GM18508 (cell line): Measurements from ENCODE around the gene FRRS1L.
"Not testable (repeated sequence)": the region's sequence is repeated elsewhere in the genome, so short reads cannot be mapped to it uniquely, and the experiment has no call there.

Source experiments
- ATAC-seq: cut with Tn5 transposase; IDR thresholded peaks from one replicate; pipeline ENCODE4 v1.9.1; 2021; ENCODE audit warnings: moderate number of reproducible peaks; ENCODE audit not compliant: insufficient read depth, unreplicated experiment

Gene FRRS1L

DNA sequence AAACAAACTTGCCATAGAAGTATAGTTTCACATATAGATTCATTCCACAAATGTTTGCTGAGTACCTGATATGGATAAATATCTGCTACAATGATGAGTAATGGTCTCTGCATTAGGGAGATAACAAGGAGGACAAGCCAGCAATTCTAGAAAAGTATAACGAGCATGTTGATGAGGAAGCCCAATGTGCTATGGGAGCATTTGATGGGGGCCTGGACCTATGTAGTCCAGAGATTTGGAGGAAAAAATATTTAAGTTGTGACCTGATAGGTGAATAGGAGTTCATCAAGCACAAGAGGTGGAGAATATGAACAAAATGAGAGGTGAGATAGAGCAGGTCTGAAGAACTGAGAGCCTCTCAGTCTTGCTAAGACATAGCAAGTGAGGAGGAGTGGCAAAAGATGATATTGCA is 32.9 kb downstream of the FRRS1L start:
- no peak for ATAC-seq

DNA sequence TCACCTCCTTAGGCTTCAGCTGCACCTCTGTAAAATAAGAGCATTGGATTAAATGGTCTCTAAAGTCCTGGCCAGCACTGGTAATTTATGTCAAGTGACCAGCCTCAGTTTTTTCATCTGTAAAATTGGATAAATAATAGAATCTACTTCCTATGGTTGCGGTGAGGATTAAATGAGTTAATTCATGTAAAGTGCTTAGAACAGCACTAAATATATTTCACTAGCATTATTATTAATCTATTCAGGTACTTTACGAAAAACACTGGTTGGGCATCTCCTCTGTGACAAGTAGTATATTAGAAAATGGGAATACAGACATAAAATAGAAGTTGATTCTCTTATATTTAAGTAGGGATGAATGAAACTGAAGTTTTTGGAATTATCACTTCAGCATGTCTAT is 33.5 kb downstream of the FRRS1L start:
- no peak for ATAC-seq

DNA sequence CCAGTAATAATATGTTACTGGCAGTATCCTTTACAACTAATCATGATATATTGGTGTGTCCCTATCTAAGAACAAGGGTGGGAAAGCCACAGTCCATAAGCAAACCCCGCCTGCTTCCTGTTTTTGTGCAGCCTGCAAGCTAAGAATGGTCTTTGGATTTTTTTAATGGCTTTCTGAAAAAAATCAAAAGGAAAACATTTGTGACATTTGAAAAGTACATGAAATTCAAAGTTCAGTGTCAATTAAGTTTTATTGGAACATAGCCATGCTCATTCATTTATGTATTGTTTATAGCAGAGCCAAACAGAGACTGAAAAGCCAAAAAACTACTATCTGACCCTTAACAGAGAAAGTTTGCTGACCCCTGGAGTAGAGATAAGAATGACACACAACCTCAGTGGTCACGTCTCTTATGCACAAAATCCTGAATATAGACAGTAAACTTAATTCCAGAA is 34.5 kb downstream of the FRRS1L start:
- ATAC-seq: no peak

DNA sequence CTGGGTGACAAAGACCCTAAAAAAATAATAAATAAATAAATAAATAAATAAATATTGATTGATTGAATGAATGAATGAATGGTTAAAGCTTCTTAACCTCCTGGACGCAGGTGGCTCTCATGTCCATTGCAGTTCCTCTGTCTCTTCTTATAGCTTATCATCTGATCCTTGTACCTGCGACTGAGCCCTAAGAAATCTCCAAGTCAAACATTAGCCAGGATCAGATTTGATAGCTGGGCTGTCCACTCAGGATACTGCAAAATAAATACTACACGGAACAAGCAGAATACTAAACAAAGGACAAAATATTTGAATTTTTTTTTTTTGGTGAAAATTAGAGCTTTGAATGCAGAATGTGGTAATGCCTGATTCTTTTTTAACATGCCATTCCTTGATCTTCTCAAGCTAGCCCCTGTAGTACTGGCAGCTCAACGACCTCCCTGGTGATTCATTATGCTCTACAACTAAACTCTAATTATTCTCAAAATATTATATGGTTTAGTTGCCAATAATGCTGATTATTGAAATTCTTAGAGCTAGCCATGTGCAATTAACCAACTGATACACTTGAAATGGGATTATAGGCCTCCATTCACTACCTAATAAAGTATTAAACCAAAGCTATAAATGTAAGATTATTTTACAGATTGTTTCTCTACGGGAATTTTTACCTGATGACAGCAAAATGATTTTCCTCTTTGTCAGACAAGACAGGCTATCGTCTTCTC is 37.4 kb downstream of the FRRS1L start:
- no peak for ATAC-seq

DNA sequence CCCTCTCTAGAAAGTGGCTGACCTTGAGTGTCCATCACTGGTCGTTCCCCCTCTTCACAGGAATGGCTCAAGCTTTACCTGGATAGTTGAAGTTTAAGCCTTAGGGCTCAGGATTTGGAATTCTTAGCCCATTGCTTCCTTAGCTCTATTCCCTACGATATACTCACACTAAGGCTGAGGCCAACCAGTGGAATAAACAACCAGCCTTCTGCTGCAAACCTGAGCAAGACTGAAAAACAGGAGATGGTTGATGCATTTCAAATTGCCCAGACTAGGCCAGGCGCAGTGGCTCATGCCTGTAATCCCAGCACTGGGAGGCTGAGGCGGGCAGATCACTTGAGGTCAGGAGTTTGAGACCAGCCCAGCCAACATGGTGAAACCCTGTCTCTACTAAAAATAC is 40.4 kb downstream of the FRRS1L start:
- ATAC-seq: not testable (repeated sequence)

DNA sequence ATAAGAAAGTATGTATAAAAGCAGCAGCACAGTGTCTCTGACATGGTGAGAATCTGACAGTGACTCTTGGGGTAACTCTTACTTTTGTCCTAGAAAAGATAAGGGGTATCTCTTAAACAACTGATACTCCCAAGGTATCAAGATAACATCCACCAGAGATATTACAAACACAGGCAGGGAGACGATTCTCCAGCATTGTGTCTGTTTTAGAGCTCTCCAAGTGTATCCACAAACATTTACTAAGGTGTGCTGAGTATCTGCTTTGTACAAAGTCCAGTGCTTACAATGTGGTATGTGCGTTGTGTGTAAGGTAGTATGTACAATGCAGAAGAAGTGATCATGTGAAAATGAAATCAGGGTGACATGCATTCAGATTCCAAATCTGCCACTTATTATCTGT is 42.9 kb downstream of the FRRS1L start:
- no peak for ATAC-seq

DNA sequence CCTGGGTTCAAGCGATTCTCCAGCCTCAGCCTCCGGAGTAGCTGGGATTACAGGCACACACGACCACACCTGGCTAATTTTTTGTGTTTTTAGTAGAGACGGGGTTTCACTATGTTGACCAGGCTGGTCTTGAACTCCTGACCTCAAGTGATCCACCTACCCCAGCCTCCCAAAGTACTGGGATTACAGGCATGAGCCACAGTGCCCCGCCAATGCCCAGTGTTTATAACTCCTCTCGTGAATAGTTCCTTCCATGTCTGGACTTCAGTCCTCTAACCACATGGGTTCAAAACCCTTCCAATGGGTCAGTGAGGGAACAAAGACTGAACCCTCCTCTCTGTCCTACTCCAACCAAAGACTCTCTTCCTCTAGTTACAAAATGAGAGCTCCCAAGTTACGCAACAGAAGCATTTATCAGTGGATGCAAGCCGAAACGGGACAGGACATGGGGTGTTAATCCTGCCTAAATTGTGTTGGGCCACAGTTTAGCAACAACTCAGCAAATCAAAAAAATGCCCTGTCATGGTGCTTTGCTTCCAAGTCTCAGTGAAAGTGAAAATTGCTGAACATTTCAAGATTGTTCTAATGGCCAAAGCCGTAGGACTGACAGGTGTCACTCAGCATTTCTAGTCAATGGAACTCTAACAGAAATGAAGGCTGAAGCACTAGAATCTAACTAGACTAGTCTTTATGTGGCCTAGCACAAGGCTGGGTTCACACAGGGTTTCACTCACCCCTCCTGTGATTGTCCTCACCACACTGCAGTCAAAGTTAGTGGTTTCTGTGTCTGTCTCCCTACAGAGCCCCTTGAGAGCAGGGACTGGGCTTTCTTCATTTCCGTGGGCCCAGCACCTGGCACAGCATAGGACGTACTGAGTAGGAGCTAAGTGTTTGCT is 44.1 kb downstream of the FRRS1L start:
- no peak for ATAC-seq

DNA sequence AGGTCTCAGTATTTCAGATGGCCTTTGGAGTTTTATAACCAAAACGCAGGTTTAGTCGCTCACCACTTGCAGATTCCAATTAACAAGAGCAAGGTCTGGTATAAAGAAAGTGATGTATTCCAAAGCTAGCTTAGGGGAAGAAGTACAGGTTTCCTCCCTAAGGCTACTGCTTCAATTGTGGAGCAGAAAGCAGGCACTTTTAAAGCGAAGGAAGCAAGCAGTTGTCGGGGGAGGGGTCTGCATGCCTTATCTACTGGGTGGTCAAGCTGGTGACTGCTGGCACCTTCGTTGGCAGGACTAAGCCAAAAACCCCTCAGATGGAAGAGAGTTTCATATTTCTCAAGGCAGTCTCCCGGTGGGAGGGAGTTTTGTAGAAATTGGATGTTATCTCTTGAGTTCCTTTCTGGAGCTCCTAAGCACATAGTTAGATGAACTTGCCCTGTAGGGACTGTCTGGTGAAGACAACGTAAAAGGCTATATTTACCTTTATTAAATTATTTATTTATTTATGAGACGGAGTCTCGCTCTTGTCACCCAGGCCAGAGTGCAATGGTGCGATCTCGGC is 45.7 kb downstream of the FRRS1L start:
- no peak for ATAC-seq

DNA sequence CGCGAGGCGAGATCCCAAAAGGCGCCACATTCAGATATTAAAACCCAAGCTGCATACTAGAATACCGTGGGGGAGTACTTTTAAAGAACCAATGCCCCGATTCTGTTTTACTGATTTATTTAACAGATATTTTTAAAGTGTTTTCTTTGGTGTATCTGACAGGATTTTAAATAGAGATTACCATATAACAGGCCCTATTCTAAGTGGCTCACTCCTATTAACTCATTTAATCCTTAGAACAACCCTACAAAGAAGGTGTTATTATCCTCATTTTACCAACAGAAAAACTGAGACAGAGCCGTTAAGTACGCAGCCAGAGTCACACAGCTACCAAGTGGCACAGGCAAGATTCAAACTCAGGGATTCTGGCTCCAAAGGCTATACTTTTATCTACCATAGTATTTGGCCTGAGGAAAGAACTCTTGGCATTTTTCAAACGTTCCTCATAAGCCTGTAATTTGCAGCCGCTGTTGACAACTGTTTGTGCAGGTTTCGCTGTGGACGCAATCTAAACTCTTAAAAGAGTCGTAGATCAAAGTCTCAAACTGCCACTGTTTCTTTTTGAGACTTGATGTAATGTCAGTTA is 46.8 kb downstream of the FRRS1L start:
- no peak for ATAC-seq

DNA sequence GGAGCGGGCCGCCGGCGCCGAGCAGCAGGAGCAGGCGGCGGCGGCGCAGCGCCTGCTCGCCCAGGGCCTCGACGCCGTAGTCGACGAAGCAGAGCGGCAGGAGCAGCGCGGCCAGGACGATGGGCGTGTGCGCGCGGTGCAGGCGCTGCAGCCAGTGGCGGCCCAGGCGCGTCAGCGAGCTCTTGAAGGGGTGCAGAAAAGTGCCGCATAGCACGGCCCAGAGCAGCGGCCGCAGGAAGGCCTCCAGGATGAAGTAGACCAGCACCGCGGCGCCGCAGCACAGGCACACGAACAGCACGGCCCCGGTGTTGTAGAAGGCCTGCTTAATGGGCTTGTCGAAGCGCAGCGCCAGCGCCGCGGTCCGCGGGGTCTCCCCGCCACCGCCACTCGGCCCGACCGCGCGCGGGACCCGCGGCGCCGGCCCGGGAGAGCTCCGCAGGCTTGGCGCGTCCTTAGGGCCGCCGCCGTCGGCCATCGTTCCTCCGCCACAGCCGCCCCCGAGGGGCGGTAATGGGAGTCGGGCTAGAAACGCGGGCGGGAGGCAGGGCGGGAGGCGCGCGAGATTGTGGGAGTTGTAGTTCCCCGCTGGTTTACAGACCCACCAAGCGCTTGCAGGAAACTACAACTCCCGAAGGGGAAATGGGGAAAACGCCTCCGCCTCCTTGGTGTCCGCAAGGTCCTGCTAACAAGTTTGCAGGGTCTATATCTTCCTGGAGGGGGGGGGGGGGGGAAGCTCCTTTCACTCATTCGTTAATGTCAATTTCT is 47.4 kb downstream of the FRRS1L start, which contains the start of gene TMEM245:
Gene TMEM245, minus strand, starts transcription at position 509 of the 765 bp plus-strand sequence. Its CDS starts 34 bp downstream, at position 475.
- peak; percentile 85 for ATAC-seq

DNA sequence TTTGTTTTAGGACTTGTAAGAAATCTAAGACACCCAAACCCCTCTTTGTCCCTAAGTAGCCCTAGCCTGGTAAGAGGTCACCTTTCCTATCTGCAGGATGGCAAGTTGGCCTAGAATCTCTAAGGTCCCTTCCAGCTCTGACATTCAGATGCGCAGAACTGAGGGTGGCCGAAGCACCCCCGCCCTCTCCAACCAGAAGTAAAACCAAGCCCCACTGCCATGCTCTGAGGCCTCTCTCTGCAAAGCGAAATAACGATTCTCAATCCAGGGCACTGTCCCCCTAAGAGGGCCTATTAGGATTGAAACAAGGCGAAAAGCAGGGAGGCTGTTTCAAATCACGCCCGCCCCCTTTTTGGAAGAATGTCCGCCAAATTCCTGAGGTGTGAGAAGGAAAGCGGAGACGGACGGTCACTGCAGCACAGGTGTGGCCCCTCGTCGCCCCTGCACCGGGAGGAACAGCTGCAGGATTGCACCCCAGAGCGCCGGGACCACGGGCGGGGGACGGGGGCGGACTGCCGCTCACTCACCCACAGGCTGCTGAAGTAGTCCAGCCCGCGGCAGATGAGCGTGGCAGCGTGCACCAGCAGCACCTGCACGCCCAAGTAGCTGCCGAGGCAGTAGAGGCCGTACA is 48.1 kb downstream of the FRRS1L start:
- ATAC-seq: no peak

DNA sequence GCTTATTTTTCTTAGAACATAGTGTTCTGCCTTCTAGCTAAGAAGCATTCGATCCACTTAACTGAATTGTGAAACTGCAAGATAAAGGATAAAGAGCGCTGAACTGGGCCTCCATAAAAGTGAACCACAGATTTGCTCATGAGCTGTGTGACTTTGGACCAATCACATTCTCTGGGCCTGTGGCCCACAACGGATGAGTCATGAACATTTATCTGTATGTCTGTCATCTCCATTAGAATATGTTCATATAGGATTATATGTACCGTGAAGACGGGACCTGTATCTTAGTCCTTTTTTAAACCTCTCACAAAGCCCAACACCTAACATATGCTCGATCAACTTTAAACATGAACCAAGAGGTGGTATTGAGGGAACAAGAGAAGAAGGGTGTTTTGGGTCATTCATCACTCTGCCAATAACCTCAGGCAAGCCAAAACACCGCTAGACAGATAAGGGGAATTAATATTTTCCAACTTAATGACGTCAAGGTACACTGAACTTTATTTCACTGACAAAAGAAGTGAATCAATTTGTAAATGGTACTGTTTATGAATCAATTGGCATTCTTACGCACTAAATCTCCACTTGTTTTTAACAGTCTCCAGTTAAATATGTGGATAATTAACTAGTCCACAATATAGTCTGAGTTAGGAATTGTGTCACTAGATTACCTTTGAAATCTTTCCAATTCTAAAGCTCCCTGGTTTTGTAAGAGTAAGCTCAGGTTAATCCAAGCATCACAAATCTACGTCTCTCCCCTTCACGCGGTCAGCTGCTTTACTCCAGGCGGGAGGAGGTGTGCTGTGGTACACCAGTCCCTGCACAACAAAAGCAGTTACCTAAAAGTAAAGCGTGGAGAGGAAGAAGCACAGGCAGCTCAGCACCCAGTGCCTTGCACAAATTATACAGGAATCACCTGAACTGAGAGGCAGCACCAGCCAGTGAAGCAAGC is 48.9 kb downstream of the FRRS1L start:
- no peak for ATAC-seq

DNA sequence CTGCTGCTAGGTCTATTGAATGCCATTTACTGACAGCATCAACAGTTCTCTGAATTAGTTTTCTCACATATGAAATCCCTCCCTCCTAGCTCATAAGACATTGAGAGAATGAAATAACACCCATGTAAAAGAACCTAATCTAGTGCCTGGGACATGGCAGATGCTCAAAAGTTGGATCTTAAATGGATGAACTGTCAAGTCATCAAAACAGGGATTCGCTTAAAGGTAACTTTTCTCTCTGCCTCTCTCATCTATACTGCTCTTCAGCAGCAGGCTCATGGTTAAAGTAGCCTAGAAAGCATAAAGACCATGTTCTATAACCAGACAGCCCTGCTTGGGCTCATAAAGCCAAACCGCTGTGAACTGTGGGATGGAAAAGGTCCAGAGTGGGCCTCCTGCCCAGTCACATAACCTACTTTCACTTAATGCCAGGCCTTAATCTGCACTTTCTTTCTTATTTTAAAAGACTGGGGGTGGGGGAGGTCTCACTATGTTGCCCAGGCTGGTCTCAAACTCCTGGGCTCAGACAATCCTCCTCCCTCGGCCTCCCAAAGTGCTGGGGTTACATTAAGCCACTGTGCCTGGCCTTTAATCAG is 51.0 kb downstream of the FRRS1L start:
- no peak for ATAC-seq

DNA sequence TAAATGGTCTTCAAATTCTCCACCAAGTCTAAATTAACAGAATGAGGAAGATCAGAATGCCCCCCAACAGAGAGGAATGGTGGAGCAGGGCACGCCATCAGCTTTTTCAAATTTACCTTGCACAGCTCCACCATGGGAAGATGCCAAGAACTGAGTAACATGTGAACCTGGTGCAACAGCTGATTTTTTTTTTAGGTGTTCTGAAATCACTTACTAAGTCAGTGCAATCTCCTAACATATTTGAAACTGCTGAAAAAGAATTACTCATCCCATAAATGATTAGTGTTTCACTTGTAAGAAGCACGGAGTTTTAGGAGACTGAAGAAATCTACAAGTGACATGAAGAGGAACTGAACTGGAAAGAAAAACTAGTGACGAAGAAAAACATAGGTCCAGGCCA is 52.4 kb downstream of the FRRS1L start:
- no peak for ATAC-seq

DNA sequence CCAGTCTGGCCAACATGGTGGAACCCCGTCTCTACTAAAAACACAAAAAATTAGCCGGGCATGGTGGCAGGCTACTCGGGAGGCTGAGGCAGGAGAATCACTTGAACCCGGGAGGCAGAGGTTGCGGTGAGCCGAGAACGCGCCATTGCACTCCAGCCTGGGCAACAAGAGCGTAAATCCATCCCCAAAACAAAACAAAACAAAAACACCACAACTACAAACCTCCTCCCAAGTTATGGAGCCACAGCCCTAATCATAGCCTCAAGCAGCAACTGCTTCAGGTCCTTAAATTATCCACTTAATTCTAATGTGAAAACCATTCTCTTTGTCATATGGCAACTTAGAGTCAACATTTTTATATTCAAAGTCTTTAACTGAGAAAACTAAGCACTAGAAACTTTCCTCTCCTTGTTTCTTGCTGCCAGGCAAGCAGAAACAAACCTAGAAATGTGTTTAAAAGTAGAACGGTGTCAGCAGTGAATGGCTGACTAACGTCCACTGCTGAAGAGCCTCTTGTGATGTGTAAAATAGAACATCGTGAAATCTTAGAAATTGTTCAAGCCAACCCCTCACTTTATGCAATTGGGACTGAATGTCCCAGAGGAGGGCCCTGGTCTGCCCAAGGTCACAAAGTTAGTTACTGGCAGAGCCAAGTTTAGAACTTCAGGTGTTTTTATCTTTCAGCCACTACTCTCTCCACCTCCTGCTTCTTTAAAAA is 53.0 kb downstream of the FRRS1L start:
- no peak for ATAC-seq

DNA sequence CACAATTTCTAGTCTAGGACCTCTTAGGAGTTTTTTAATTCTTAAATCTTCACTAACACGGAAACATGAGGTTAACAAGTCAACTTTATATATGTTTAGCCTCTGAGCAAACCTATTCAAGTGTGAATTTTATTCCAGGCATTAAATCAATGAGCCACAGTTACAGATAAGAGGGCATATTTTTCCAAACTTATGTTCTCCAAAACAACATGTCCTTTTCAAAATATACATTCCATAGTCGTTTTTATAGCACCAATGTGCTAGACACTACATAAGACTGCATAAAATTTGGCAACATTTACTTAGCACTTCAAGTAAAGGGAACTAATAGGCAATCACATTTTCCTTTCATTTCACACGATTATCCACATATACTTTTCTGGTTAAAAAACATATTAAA is 53.8 kb downstream of the FRRS1L start:
- ATAC-seq: no peak

DNA sequence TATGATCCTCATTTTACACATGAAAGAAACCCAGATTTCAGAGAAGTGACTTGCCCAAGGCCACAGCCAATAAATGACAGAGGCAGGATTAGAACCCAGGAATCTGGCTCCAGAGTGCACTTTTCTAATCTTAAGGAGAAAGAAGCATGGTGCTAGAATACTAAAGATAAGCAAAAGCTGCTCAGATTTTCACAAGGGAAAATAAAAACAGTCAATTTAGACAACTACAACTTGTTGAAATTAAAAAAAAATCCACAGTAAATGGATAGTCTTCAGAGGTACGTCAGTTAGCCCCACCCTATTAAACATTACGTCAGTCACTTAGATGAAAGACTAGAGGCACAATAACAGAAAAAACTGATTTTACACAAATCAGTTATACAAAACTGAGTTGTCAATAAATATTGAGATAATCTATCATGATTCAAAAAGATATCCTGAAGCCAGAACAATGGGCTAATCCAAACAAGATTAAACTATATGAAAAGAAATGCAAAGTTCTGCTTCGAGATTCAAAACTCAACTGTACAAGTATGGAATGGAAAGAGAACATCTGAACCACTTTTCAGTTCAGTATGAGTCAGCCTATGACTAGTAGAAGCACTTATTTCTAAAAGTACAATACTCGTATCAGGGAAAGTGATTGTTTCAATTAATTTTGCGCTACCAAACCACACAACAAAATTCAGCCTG is 56.6 kb downstream of the FRRS1L start:
- ATAC-seq: no peak
